K562 (cell line): ENCODE data around the gene STEAP2. TPM values are rescaled to one million over a fixed set of nuclear protein-coding genes. Genes with fewer than 3 reads are reported as not detected.
A peak's percentile ranks its signal among the peaks of the same experiment; 100 is the strongest.

Experiments
- ATAC-seq: fragments of 200-7000 bp; cut with Tn5 transposase; 3 replicates; pipeline ENCODE4 v1.9.1; 2020; ENCODE audit warnings: moderate library complexity
- BruUV-seq: library from RNA; stranded (reverse); fragments of 400-500 nt; replicated peaks from 2 replicates; lab custom pipeline; 2021; lab: Mats Ljungman, UMichigan
- CTCF ChIA-PET: fragments of 300-600 bp; formaldehyde crosslinking; extraction: SDS; loops from one replicate; lab custom pipeline; 2021; ENCODE audit warnings: low intra/inter-chr PET ratio; lab: Yijun Ruan, JAX
- POLR2A ChIA-PET: fragments of 300-600, 350-650 bp; sonication (Branson Sonifier 250); formaldehyde crosslinking; extraction: SDS; loops from one replicate; lab custom pipeline; 2021; ENCODE audit warnings: antibody characterized with exemption, inconsistent platforms; lab: Yijun Ruan, JAX
- DNase-seq, 4 experiments: peaks; one replicate each; pipeline versions ENCODE4 v3.0.0 to v3.0.0-alpha.2; 2011 to 2018; ENCODE audit warnings: low spot score in 3 of 4, mixed read lengths in 3 of 4; ENCODE audit errors: extremely low read depth in 1 of 4
- FAIRE-seq: peaks from 2 replicates; lab custom pipeline; 2011; peaks lifted over from hg19 to GRCh38; lab: Jason Lieb, UNC
- H2AFZ ChIP-seq: 2 replicates; pipeline ENCODE4 v1.6.0; 2011; ENCODE audit warnings: low read depth, low read length, control low read depth, inconsistent platforms
- H3K27ac ChIP-seq: fragments of 200-600 bp; 3 replicates; pipeline ENCODE4 v1.8.0; 2011; ENCODE audit warnings: low read depth, mild to moderate bottlenecking, control low read depth, inconsistent platforms, low read length, moderate library complexity, mixed read lengths; ENCODE audit errors: extremely low read depth
- H3K27me3 ChIP-seq, 2 experiments: fragments of 300-600 bp in 1 of 2; 2 replicates in 1 of 2; 3 replicates in 1 of 2; pipeline versions ENCODE4 v1.6.0 to v1.8.0; 2011; ENCODE audit warnings: inconsistent platforms in 2 of 2, low read length in 2 of 2, mild to moderate bottlenecking in 1 of 2, mixed read lengths in 1 of 2, moderate library complexity in 1 of 2; ENCODE audit not compliant: control insufficient read depth in 2 of 2, insufficient read depth in 2 of 2
- H3K36me3 ChIP-seq: fragments of 300-600 bp; 3 replicates; pipeline ENCODE4 v1.8.0; 2011; ENCODE audit warnings: mild to moderate bottlenecking, low read length, inconsistent platforms; ENCODE audit not compliant: control insufficient read depth, insufficient read depth
- H3K4me1 ChIP-seq, 2 experiments: fragments of 200-600 bp in 1 of 2; replicated peaks in 1 of 2; 2 replicates in 1 of 2; 3 replicates in 1 of 2; pipeline versions ENCODE4 v1.5.1 to v1.8.0; 2011; ENCODE audit warnings: inconsistent platforms in 2 of 2, low read length in 2 of 2, mild to moderate bottlenecking in 1 of 2, mixed read lengths in 1 of 2, moderate library complexity in 1 of 2; ENCODE audit not compliant: control insufficient read depth in 2 of 2, insufficient read depth in 2 of 2
- H3K4me2 ChIP-seq: 2 replicates; pipeline ENCODE4 v1.6.1; 2011; ENCODE audit warnings: low read length, control low read depth, inconsistent platforms, mixed read lengths; ENCODE audit not compliant: insufficient read depth
- H3K4me3 ChIP-seq: fragments of 200-600 bp; sonication (generic), shearing (Covaris generic); 2 replicates; pipeline ENCODE4 v1.5.1; 2016; ENCODE audit warnings: control low read depth, inconsistent platforms
- H3K79me2 ChIP-seq: fragments of 200-600 bp; 3 replicates; pipeline ENCODE4 v1.8.0; 2011; ENCODE audit warnings: low read length, inconsistent platforms; ENCODE audit not compliant: control insufficient read depth, insufficient read depth
- H3K9ac ChIP-seq, 2 experiments: 2 replicates each; pipeline versions ENCODE4 v1.6.0 to v1.6.1; 2011; ENCODE audit warnings: low read depth in 2 of 2, low read length in 2 of 2, control low read depth in 1 of 2, inconsistent platforms in 1 of 2, mild to moderate bottlenecking in 1 of 2, mixed read lengths in 1 of 2; ENCODE audit not compliant: insufficient read depth in 1 of 2
- H3K9me1 ChIP-seq: one replicate; pipeline ENCODE4 v1.6.0; 2011; ENCODE audit warnings: inconsistent platforms, mild to moderate bottlenecking, low read length, moderate library complexity; ENCODE audit not compliant: control insufficient read depth, insufficient read depth
- H3K9me3 ChIP-seq: replicated peaks from 2 replicates; pipeline ENCODE4 v1.5.1; 2011; ENCODE audit warnings: low read depth, low read length, inconsistent platforms; ENCODE audit not compliant: control insufficient read depth, insufficient read depth
- H4K20me1 ChIP-seq: replicated peaks from 2 replicates; pipeline ENCODE4 v1.6.1; 2011; ENCODE audit warnings: low read length, inconsistent platforms, mixed read lengths; ENCODE audit not compliant: control insufficient read depth, insufficient read depth
- ATF7 ChIP-seq: fragments of 450-650 bp; IDR thresholded peaks from 2 replicates; pipeline ENCODE4 v1.7.1; 2014; ENCODE audit warnings: mild to moderate bottlenecking, moderate library complexity
- CHD4 ChIP-seq: fragments of 200-600 bp; sonication (generic); IDR thresholded peaks from 3 replicates; pipeline ENCODE4 v1.6.1; 2012; ENCODE audit warnings: low read depth, mild to moderate bottlenecking, mixed read lengths, low read length, inconsistent platforms; ENCODE audit not compliant: insufficient read depth, insufficient replicate concordance, poor library complexity, severe bottlenecking
- FOXJ2 ChIP-seq: fragments of 200-800 bp; sonication (Bioruptor generic); IDR thresholded peaks from 2 replicates; pipeline ENCODE4 v1.6.1; 2016; ENCODE audit warnings: missing genetic modification characterization, missing compliant biosample characterization
- FOXJ3 ChIP-seq: sonication (generic); formaldehyde crosslinking; IDR thresholded peaks from 2 replicates; pipeline ENCODE4 v1.4.0; 2020; ENCODE audit warnings: mild to moderate bottlenecking, missing genetic modification reagents
- GABPB2 ChIP-seq: fragments of 250-450 bp; sonication (Bioruptor Pico); conservative IDR thresholded peaks from 2 replicates; pipeline ENCODE4 v1.5.1; 2021; ENCODE audit warnings: mild to moderate bottlenecking
- ILF3 ChIP-seq: fragments of 450-650 bp; IDR thresholded peaks from 2 replicates; pipeline ENCODE4 v1.6.1; 2018; ENCODE audit warnings: antibody characterized with exemption, mild to moderate bottlenecking, moderate library complexity, borderline replicate concordance
- KDM5B ChIP-seq: fragments of 200-600 bp; sonication (generic); IDR thresholded peaks from 2 replicates; pipeline ENCODE4 v1.6.1; 2012; ENCODE audit warnings: low read depth, mild to moderate bottlenecking, moderate library complexity, low read length, control low read depth, inconsistent platforms; ENCODE audit not compliant: insufficient replicate concordance
- SMC3 ChIP-seq: conservative IDR thresholded peaks from 2 replicates; pipeline ENCODE4 v1.6.1; 2011; ENCODE audit warnings: low read depth, low read length, improper control_type of control experiment; ENCODE audit not compliant: insufficient read depth
- SP2 ChIP-seq: IDR thresholded peaks from 2 replicates; pipeline ENCODE4 v1.6.1; 2011; ENCODE audit warnings: mild to moderate bottlenecking, low read depth, low read length, moderate library complexity; ENCODE audit not compliant: poor library complexity, severe bottlenecking; ENCODE audit errors: extremely low read depth
- WGBS: fragments of 100-300 bp; shearing (Covaris generic); methylation state at CpG from one replicate; pipeline ENCODE4 v1.1.6; 2016; ENCODE audit warnings: low coverage, mixed read lengths; ENCODE audit not compliant: insufficient coverage; ENCODE audit errors: missing lambda C conversion rate; 5-methylcytosine and 5-hydroxymethylcytosine counted together
- in situ Hi-C: fragments of 300-500 bp; cut with MboI; formaldehyde crosslinking; loops from 4 replicates; pipeline ENCODE4 v1.15.0; 2018; ENCODE audit warnings: inconsistent platforms, mixed read lengths
- intact Hi-C: fragments of 100-400 bp; cut with micrococcal nuclease; formaldehyde crosslinking; loops from 2 replicates; pipeline ENCODE4 v1.14.2; 2022
- polyA plus RNA-seq, 8 experiments: library from polyadenylated mRNA; depleted of rRNA in 4 of 8; stranded (reverse) in 5 of 8; unstranded in 3 of 8; fragments of >200 nt; fragmentation: Nextera tagmentation in 2 of 8; fragmentation: Illumina TruSeq in 1 of 8; extraction: Ambion mirVana in 2 of 8; extraction: Trizol in 1 of 8; gene quantifications; 2 replicates each; pipeline versions ENCODE4 v1.2.1 to v1.2.3, GENCODE V29; 2011 to 2014; ENCODE audit warnings: inconsistent platforms in 1 of 8, missing spikeins in 1 of 8
- total RNA-seq, 7 experiments: library from RNA; depleted of rRNA in 6 of 7; stranded (reverse); fragments of >200 nt in 6 of 7; fragmentation: Illumina TruSeq in 2 of 7; extraction: Trizol in 2 of 7; gene quantifications; 2 replicates each; pipeline versions ENCODE4 v1.2.1 to v1.2.3, GENCODE V29; 2011 to 2021; ENCODE audit warnings: low replicate concordance in 1 of 7
- TF ChIP-seq, protein P1 (sequence below), 2 experiments: fragments of 450-650 bp; IDR thresholded peaks; 2 replicates each; pipeline ENCODE4 v1.6.1; 2016
- TF ChIP-seq, protein P2 (sequence below): fragments of 250-450 bp; sonication (Bioruptor Pico); IDR thresholded peaks from 2 replicates; pipeline ENCODE4 v1.5.0; 2020; ENCODE audit warnings: mild to moderate bottlenecking, borderline replicate concordance

Gene STEAP2
- total and polyA plus RNA-seq, 9 of the 15 experiments (the other 6 are each of a cell fraction or from before 2014, with no cell fraction given) = 0.02 to 0.03 TPM; not detected in 7

DNA sequence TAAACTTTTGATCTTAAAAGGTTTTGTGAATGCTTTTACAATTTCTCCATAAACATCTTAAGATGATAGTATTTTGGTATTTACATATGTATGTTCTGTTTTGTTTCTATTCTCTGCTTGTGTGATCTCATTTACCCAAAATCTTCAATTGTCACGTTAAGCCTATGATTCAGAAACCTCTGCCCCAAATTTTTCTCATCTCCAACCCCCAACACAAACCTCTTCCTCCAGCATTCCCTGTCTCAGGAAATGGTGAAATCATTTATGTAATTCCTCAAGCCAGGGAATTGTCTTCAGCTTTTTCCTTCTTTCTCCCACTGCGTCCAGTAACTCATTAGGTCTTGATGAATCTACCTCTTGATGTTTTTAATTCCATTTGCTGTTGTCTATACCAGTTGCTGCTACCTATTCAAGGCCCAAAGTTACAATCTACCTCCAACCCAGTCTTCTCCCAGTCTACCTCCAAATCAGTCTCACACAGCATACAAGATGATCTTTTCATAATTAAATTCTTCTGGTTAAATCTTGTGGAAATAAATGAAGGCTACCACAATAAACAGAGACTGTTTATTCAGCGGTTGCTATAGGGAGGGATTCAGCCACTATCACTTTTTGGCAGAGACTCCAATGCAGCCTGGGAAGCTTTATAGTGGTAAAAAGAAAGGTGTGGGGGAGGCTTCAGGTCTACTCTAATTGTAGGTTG is 39.2 kb downstream of the STEAP2 start:
- no peaks in the 10 kb centered on the region for H3K36me3 ChIP-seq
- CTCF ChIA-PET = no interaction called here
- no TSS peak for BruUV-seq
- no peak overlapping the region for H3K4me3 ChIP-seq
- ATAC-seq (no peak), FAIRE-seq (no peak), DNase-seq (no peak)
- H3K9me3 ChIP-seq = no peaks in the 10 kb centered on the region
- peaks cover 0 to 4% of the 10 kb centered on the region in 2 experiments; a peak in 1 of 5 replicates for H3K27me3 ChIP-seq
- H4K20me1 ChIP-seq = no peaks in the 10 kb centered on the region
- WGBS = 5% methylated on average over 3 of the region's 3 CpGs
- no peaks in the 10 kb centered on the region for H3K9me1 ChIP-seq
- H2AFZ ChIP-seq = no peak overlapping the region
- intact Hi-C loops (no loop called here), in situ Hi-C loops (no loop called here)
- TF ChIP-seq FOXJ2 (tag) (peak; percentile 92), GABPB2 (CRISPR knock-in tag) (no peak), FOXJ3 (CRISPR knock-in tag) (peak; percentile 49; the same call in 1 of the 2 replicates)
- H3K4me1 ChIP-seq = 0 out of 5 replicates have a peak, but pooled peaks cover 0 to 1% of the 10 kb centered on the region in 2 experiments
- H3K79me2 ChIP-seq = no peaks in the 10 kb centered on the region
- no peak overlapping the region for H3K9ac ChIP-seq
- POLR2A ChIA-PET = interaction anchor here (0.7 to 1.7 kb wide), 2 partner anchors 9 to 30 kb away, joined by 3 to 5 read pairs; no protein-coding TSS in a partner anchor
- no peak overlapping the region for H3K4me2 ChIP-seq
- no peak overlapping the region for H3K27ac ChIP-seq

DNA sequence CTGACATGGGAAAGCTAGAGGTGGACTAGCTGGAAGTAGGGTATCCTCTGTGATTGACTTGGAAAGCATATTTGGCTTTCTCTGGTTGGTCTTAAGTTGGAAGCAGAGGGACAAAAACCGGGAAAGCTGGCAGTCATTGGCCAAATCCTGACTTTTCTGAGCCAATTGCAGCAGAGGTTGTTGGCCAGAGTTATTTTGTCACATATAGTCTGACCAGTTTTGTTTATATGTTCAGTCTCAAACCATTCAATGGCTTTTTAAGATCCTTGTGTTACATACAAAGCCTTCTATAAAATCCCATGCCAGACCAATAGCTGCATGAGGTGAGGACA is 39.7 kb downstream of the STEAP2 start:
- Histone ChIP-seq H3K4me1 (no peaks in the 10 kb centered on the region), H3K27ac (no peak overlapping the region), H4K20me1 (no peaks in the 10 kb centered on the region), H3K79me2 (no peaks in the 10 kb centered on the region), H3K27me3 (peaks cover 0 to 4% of the 10 kb centered on the region in 2 experiments; a peak in 1 of 5 replicates), H3K4me2 (no peak overlapping the region), H2AFZ (no peak overlapping the region), H3K9me3 (no peaks in the 10 kb centered on the region), H3K9me1 (no peaks in the 10 kb centered on the region), H3K4me3 (no peak overlapping the region), H3K9ac (no peak overlapping the region), H3K36me3 (no peaks in the 10 kb centered on the region)
- intact Hi-C loops = no loop called here
- no peak for DNase-seq
- in situ Hi-C loops = no loop called here
- POLR2A ChIA-PET = interaction anchor here (0.5 to 1.7 kb wide), 2 partner anchors 8 to 1994 kb away, joined by 3 to 5 read pairs; no protein-coding TSS in a partner anchor
- CTCF ChIA-PET = no interaction called here
- no peak for FAIRE-seq
- no TSS peak for BruUV-seq
- WGBS = 0% methylated on average over 1 of the region's 1 CpG
- no peak for ATAC-seq
- TF ChIP-seq, protein P1, sequence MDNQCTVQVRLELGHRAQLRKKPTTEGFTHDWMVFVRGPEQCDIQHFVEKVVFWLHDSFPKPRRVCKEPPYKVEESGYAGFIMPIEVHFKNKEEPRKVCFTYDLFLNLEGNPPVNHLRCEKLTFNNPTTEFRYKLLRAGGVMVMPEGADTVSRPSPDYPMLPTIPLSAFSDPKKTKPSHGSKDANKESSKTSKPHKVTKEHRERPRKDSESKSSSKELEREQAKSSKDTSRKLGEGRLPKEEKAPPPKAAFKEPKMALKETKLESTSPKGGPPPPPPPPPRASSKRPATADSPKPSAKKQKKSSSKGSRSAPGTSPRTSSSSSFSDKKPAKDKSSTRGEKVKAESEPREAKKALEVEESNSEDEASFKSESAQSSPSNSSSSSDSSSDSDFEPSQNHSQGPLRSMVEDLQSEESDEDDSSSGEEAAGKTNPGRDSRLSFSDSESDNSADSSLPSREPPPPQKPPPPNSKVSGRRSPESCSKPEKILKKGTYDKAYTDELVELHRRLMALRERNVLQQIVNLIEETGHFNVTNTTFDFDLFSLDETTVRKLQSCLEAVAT (IDR thresholded peaks at IDR 0.05) = no peak
- TF ChIP-seq ATF7 (no peak), SMC3 (no peak), KDM5B (no peak), SP2 (no peak), ILF3 (no peak), CHD4 (no peak)
- TF ChIP-seq, protein P2, sequence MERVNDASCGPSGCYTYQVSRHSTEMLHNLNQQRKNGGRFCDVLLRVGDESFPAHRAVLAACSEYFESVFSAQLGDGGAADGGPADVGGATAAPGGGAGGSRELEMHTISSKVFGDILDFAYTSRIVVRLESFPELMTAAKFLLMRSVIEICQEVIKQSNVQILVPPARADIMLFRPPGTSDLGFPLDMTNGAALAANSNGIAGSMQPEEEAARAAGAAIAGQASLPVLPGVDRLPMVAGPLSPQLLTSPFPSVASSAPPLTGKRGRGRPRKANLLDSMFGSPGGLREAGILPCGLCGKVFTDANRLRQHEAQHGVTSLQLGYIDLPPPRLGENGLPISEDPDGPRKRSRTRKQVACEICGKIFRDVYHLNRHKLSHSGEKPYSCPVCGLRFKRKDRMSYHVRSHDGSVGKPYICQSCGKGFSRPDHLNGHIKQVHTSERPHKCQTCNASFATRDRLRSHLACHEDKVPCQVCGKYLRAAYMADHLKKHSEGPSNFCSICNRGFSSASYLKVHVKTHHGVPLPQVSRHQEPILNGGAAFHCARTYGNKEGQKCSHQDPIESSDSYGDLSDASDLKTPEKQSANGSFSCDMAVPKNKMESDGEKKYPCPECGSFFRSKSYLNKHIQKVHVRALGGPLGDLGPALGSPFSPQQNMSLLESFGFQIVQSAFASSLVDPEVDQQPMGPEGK = no peak
